BLaER1 treated with 17β-estradiol and CSF1 and Interleukin-3, amounts not matched to agents 10 nM and 100 nM (cell line): ENCODE data around the gene ADGRB3.
"Not testable (repeated sequence)": the region's sequence is repeated elsewhere in the genome, so short reads cannot be mapped to it uniquely, and the experiment has no call there.

Experiments
- H3K27ac ChIP-seq, 11 experiments: shearing (Covaris generic); formaldehyde crosslinking; 2 replicates each; pipeline ENCODE4 v1.8.1; 2022
- H3K27me3 ChIP-seq, 11 experiments: shearing (Covaris generic); formaldehyde crosslinking; 2 replicates each; pipeline ENCODE4 v1.8.1; 2022
- H3K36me3 ChIP-seq, 11 experiments: shearing (Covaris generic); formaldehyde crosslinking; 2 replicates each; pipeline ENCODE4 v1.8.1; 2022
- H3K4me1 ChIP-seq, 10 experiments: shearing (Covaris generic); formaldehyde crosslinking; 2 replicates each; pipeline ENCODE4 v1.8.1; 2022
- H3K4me2 ChIP-seq, 11 experiments: shearing (Covaris generic); formaldehyde crosslinking; 2 replicates each; pipeline ENCODE4 v1.8.1; 2022
- H3K4me3 ChIP-seq, 10 experiments: shearing (Covaris generic); formaldehyde crosslinking; 2 replicates each; pipeline ENCODE4 v1.8.1; 2022
- H3K9ac ChIP-seq, 11 experiments: shearing (Covaris generic); formaldehyde crosslinking; 2 replicates each; pipeline ENCODE4 v1.8.1; 2022
- H3K9me3 ChIP-seq, 11 experiments: shearing (Covaris generic); formaldehyde crosslinking; replicated peaks in 1 of 11; 2 replicates each; pipeline ENCODE4 v1.8.1; 2022
- H4K20me1 ChIP-seq, 11 experiments: shearing (Covaris generic); formaldehyde crosslinking; 2 replicates each; pipeline ENCODE4 v1.8.1; 2022
- Cebpa-rat ChIP-seq, 11 experiments: shearing (Covaris generic); IDR thresholded peaks; 2 replicates each; pipeline ENCODE4 v1.8.1; 2022

Gene ADGRB3

DNA sequence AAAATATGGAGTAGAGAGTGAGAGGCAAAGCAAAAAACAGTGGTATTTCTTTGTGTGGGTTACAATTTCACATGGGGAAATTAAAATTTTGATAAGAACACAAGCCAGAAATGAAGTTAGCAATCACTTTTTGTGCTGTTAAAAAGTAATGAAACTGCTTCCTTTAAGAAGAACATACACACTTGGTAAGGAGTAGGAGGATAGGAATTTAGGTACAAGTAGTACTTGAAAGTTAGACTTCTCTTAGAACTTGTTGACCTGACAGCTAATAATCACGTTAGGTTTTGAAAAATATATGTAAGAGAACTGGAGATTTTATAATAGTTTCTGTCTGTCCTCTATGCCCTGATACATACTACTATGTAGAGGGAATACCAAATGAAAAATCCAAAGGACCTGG is 260.8 kb downstream of the ADGRB3 start:
- H3K27me3 ChIP-seq, result no peaks in the 10 kb centered on the region
- no peak for TF ChIP-seq Cebpa-rat (IDR thresholded peaks at IDR 0.05)
- H3K9ac ChIP-seq, result no peak overlapping the region
- no peak overlapping the region for H3K4me2 ChIP-seq
- H4K20me1 ChIP-seq, result no peaks in the 10 kb centered on the region
- H3K4me3 ChIP-seq, result no peak overlapping the region
- no peaks in the 10 kb centered on the region for H3K4me1 ChIP-seq
- H3K27ac ChIP-seq, result no peak overlapping the region
- no peaks in the 10 kb centered on the region for H3K36me3 ChIP-seq
- H3K9me3 ChIP-seq, result 0 out of 22 replicates have a peak, but pooled peaks cover 0 to 2% (median 0%) of the 10 kb centered on the region in 11 experiments

DNA sequence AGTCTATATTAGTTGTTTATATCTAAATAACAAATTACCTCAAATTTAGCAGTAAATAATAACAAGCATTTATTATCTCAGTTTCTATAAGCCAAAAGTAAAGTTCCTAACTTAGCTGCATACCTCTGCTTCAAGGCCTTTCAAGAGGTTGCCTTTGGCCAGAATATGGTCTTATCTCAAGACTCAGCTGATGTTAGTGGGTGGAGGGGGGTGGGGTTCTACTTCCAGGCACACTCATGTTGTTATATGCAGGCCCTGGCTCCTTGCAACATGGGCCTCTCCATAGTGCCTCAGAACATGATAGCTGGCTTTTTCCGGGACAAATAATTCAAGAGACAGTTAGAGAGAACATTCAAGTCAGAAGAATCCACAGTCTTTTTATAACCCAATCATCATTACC is 266.0 kb downstream of the ADGRB3 start:
- TF ChIP-seq Cebpa-rat (IDR thresholded peaks at IDR 0.05), result no peak
- Histone ChIP-seq H3K4me2 (no peak overlapping the region), H3K27me3 (no peaks in the 10 kb centered on the region), H3K4me1 (no peaks in the 10 kb centered on the region), H3K4me3 (no peak overlapping the region), H3K9me3 (no peaks in the 10 kb centered on the region), H3K27ac (no peak overlapping the region), H3K9ac (no peak overlapping the region), H4K20me1 (no peaks in the 10 kb centered on the region), H3K36me3 (no peaks in the 10 kb centered on the region)

DNA sequence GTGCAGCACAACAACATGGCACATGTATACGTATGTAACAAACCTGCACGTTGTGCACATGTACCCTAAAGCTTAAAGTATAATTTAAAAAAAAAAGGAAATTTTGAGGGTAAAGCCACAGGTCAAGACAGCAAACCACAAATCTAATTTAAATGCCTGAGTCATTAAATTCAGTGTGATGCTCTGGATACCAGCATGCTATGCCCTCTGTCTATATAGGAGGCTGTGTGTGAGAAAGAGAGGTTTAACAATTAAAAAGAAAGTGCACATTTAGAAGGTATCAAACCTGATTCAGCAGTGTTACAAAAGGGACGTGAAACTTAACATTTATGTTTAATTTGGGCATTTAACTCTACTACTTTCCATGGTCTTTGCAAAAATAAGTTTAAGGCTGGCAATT is 276.3 kb downstream of the ADGRB3 start:
- Histone ChIP-seq H3K4me1 (no peaks in the 10 kb centered on the region), H3K4me2 (no peak overlapping the region), H3K27ac (no peak overlapping the region), H3K9me3 (no peaks in the 10 kb centered on the region), H3K27me3 (no peaks in the 10 kb centered on the region), H3K9ac (no peak overlapping the region), H3K36me3 (no peaks in the 10 kb centered on the region), H3K4me3 (no peak overlapping the region), H4K20me1 (no peaks in the 10 kb centered on the region)
- TF ChIP-seq Cebpa-rat (IDR thresholded peaks at IDR 0.05), result no peak

GRCh38 chr6:68911811-68912210 is 276.7 kb downstream of the ADGRB3 start:
- no peak overlapping the region for H3K27ac ChIP-seq
- H3K9ac ChIP-seq, result no peak overlapping the region
- no peak for TF ChIP-seq Cebpa-rat (IDR thresholded peaks at IDR 0.05)
- H3K27me3 ChIP-seq, result no peaks in the 10 kb centered on the region
- H3K4me3 ChIP-seq, result no peak overlapping the region
- no peaks in the 10 kb centered on the region for H3K9me3 ChIP-seq
- H3K36me3 ChIP-seq, result no peaks in the 10 kb centered on the region
- H4K20me1 ChIP-seq, result no peaks in the 10 kb centered on the region
- H3K4me2 ChIP-seq, result no peak overlapping the region
- H3K4me1 ChIP-seq, result no peaks in the 10 kb centered on the region

- not testable (repeated sequence) for H3K4me3 ChIP-seq, H3K27me3 ChIP-seq, H3K9ac ChIP-seq
Measured at GRCh38 chr6:68912805-68913204, 277.7 kb downstream of the ADGRB3 start.

GRCh38 chr6:68915586-68915985 is 280.5 kb downstream of the ADGRB3 start:
- Histone ChIP-seq H3K4me2 (no peak overlapping the region), H3K27me3 (no peaks in the 10 kb centered on the region), H3K27ac (no peak overlapping the region), H3K4me1 (no peaks in the 10 kb centered on the region), H3K4me3 (no peak overlapping the region), H4K20me1 (no peaks in the 10 kb centered on the region), H3K9ac (no peak overlapping the region), H3K9me3 (no peaks in the 10 kb centered on the region), H3K36me3 (no peaks in the 10 kb centered on the region)
- no peak for TF ChIP-seq Cebpa-rat (IDR thresholded peaks at IDR 0.05)

More at GRCh38 chr6:68912805-68913204, 277.7 kb downstream of the ADGRB3 start:
- H4K20me1 ChIP-seq, H3K27ac ChIP-seq, H3K4me1 ChIP-seq, H3K4me2 ChIP-seq, H3K36me3 ChIP-seq, H3K9me3 ChIP-seq: not testable (repeated sequence)

DNA sequence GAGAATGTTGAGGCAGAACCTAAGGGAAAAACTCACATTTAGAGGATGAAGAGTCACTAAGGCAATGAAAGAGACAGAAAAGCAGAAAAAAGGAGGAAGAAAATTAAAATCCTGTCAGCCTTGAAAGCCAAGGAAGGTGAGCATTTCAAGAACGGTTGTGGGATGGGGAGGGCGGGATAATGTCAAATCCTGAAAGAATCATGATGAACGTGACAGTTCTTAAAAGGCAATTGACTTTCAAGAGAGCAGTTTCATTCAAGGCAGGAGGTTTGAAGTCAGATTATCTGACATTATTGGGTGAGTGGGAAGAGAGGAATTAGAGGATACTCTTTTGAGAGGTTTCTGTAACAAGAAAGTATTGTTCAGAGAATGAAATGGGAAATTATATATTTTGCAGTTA is 284.5 kb downstream of the ADGRB3 start:
- H3K27me3 ChIP-seq, result no peaks in the 10 kb centered on the region
- no peak overlapping the region for H3K27ac ChIP-seq
- H3K9ac ChIP-seq, result no peak overlapping the region
- H3K36me3 ChIP-seq, result no peaks in the 10 kb centered on the region
- H3K4me2 ChIP-seq, result no peak overlapping the region
- H3K4me3 ChIP-seq, result no peak overlapping the region
- no peaks in the 10 kb centered on the region for H3K9me3 ChIP-seq
- no peaks in the 10 kb centered on the region for H4K20me1 ChIP-seq
- no peaks in the 10 kb centered on the region for H3K4me1 ChIP-seq
- no peak for TF ChIP-seq Cebpa-rat (IDR thresholded peaks at IDR 0.05)

- Histone ChIP-seq H3K4me3 (no peak overlapping the region), H3K27me3 (no peaks in the 10 kb centered on the region), H3K27ac (no peak overlapping the region), H3K9me3 (no peaks in the 10 kb centered on the region), H3K4me1 (no peaks in the 10 kb centered on the region), H3K4me2 (no peak overlapping the region), H3K36me3 (no peaks in the 10 kb centered on the region), H3K9ac (no peak overlapping the region), H4K20me1 (no peaks in the 10 kb centered on the region)
- TF ChIP-seq Cebpa-rat (IDR thresholded peaks at IDR 0.05), result no peak
Measured at GRCh38 chr6:68941345-68941744, 306.3 kb downstream of the ADGRB3 start.

DNA sequence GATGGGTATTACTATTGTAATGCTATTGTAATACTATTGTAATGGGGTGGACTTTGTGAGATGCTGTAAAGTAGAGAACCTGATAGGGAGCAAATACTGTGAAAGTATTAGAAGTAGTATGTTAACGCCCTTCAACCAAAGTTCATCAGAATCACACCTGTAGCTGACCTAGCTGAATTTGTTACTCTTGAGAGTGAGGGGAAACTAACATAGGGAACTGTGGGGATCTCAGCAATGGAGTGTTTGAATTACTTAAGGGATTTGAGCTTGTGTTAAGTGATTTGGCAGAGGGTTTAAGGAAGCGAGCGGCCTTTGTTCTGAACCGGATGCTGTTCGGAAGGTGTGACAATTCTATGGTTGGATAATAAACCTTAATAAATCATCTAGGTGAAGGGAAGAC is 312.6 kb downstream of the ADGRB3 start:
- Histone ChIP-seq H3K9me3 (no peaks in the 10 kb centered on the region), H4K20me1 (no peaks in the 10 kb centered on the region), H3K4me1 (no peaks in the 10 kb centered on the region), H3K4me3 (no peak overlapping the region), H3K27me3 (no peaks in the 10 kb centered on the region), H3K9ac (no peak overlapping the region), H3K27ac (no peak overlapping the region), H3K4me2 (no peak overlapping the region), H3K36me3 (no peaks in the 10 kb centered on the region)
- TF ChIP-seq Cebpa-rat (IDR thresholded peaks at IDR 0.05), result no peak

DNA sequence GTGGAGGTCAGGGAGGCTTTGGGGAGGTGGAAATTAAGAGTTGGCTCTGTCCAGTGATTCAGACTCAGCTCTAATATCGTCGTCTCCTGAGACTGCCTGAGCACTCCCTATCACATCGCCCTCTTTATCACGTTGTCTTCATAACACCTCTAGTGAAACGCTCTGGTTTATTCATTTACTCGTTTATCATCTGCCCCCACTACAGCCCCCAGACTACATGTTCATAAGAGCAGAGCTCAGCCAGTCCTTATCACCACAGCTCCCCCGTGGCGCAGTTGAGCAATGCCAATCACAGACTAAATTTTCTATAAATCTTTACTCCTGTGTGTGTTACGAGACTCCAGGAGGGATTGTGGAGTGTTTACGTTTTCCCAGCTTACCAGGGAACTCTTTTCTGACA is 316.2 kb downstream of the ADGRB3 start:
- no peaks in the 10 kb centered on the region for H3K4me1 ChIP-seq
- H3K4me3 ChIP-seq, result no peak overlapping the region
- H3K27ac ChIP-seq, result no peak overlapping the region
- H3K27me3 ChIP-seq, result no peaks in the 10 kb centered on the region
- no peaks in the 10 kb centered on the region for H4K20me1 ChIP-seq
- H3K9me3 ChIP-seq, result no peaks in the 10 kb centered on the region
- H3K4me2 ChIP-seq, result no peak overlapping the region
- no peak overlapping the region for H3K9ac ChIP-seq
- H3K36me3 ChIP-seq, result no peaks in the 10 kb centered on the region
- no peak for TF ChIP-seq Cebpa-rat (IDR thresholded peaks at IDR 0.05)

GRCh38 chr6:68958327-68958726 is 323.2 kb downstream of the ADGRB3 start:
- Histone ChIP-seq H3K27ac (no peak overlapping the region), H3K36me3 (no peaks in the 10 kb centered on the region), H3K4me2 (no peak overlapping the region), H3K4me3 (no peak overlapping the region), H3K9me3 (no peaks in the 10 kb centered on the region), H3K27me3 (no peaks in the 10 kb centered on the region), H3K9ac (no peak overlapping the region), H4K20me1 (no peaks in the 10 kb centered on the region), H3K4me1 (0 out of 20 replicates have a peak, but pooled peaks cover 0 to 3% (median 0%) of the 10 kb centered on the region in 10 experiments)
- no peak for TF ChIP-seq Cebpa-rat (IDR thresholded peaks at IDR 0.05)
